ENCODE measurements around the gene GPC3.

GRCh38 chrX:133865761-133866471 is 119.5 kb downstream of the GPC3 start:
- TF ChIP-seq, protein P1, sequence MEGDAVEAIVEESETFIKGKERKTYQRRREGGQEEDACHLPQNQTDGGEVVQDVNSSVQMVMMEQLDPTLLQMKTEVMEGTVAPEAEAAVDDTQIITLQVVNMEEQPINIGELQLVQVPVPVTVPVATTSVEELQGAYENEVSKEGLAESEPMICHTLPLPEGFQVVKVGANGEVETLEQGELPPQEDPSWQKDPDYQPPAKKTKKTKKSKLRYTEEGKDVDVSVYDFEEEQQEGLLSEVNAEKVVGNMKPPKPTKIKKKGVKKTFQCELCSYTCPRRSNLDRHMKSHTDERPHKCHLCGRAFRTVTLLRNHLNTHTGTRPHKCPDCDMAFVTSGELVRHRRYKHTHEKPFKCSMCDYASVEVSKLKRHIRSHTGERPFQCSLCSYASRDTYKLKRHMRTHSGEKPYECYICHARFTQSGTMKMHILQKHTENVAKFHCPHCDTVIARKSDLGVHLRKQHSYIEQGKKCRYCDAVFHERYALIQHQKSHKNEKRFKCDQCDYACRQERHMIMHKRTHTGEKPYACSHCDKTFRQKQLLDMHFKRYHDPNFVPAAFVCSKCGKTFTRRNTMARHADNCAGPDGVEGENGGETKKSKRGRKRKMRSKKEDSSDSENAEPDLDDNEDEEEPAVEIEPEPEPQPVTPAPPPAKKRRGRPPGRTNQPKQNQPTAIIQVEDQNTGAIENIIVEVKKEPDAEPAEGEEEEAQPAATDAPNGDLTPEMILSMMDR (IDR thresholded peaks at IDR 0.05): no peak
- no peak for TF ChIP-seq POLR2A (IDR thresholded peaks at IDR 0.05)

Data from thyroid gland (tissue), 4 donors.